Transverse colon (tissue), 4 donors: ENCODE results near the gene NCOA1. TPM values are rescaled to one million over a fixed set of nuclear protein-coding genes. Genes with fewer than 3 reads are reported as not detected.
"Not testable (repeated sequence)": the region's sequence is repeated elsewhere in the genome, so short reads cannot be mapped to it uniquely, and the experiment has no call there.

ENCODE experiments used
- DNase-seq: peaks from one replicate; pipeline ENCODE4 v3.0.0-alpha.2; 2019
- H3K27ac ChIP-seq, 4 donors: fragments of 200-600 bp; sonication (generic); 2 replicates each; pipeline ENCODE4 v1.5.1; 2016 to 2018; ENCODE audit warnings: inconsistent platforms in 4 of 4
- H3K27me3 ChIP-seq: fragments of 200-600 bp; sonication (generic); 2 replicates; pipeline ENCODE4 v1.5.1; 2017; ENCODE audit warnings: inconsistent platforms
- H3K36me3 ChIP-seq, 4 donors: fragments of 200-600 bp; sonication (generic); 2 replicates each; pipeline ENCODE4 v1.5.1; 2017 to 2019; ENCODE audit warnings: inconsistent platforms in 4 of 4
- H3K4me1 ChIP-seq, 4 donors: fragments of 200-600 bp; sonication (generic); 2 replicates each; pipeline ENCODE4 v1.5.1; 2017 to 2020; ENCODE audit warnings: inconsistent platforms in 4 of 4
- H3K4me3 ChIP-seq, 4 donors: fragments of 200-600 bp; sonication (generic); 1 replicate in 1 of 4; 2 replicates in 3 of 4; pipeline versions ENCODE4 v1.5.1 to v1.6.1; 2017 to 2019; ENCODE audit warnings: inconsistent platforms in 4 of 4
- H3K9me3 ChIP-seq, 2 donors: fragments of 200-600 bp; sonication (generic); 2 replicates each; pipeline ENCODE4 v1.5.1; 2017 to 2019; ENCODE audit warnings: inconsistent platforms in 2 of 2
- EP300 ChIP-seq: sonication (generic); formaldehyde crosslinking; IDR thresholded peaks from one replicate; pipeline ENCODE4 v1.6.1; 2017; ENCODE audit warnings: antibody characterized with exemption, low read depth
- POLR2A ChIP-seq: fragments of 450-650 bp; IDR thresholded peaks from one replicate; pipeline ENCODE4 v1.6.1; 2016; ENCODE audit warnings: antibody characterized with exemption, mild to moderate bottlenecking, moderate library complexity
- POLR2AphosphoS5 ChIP-seq, 3 donors: sonication (generic); formaldehyde crosslinking; IDR thresholded peaks; one replicate each; pipeline ENCODE4 v1.6.1; 2016; ENCODE audit warnings: antibody characterized with exemption in 3 of 3
- WGBS, 2 donors: methylation state at CpG; one replicate each; pipeline ENCODE4 v1.1.5; 2018; ENCODE audit warnings: low coverage in 1 of 2; 5-methylcytosine and 5-hydroxymethylcytosine counted together
- in situ Hi-C, 4 donors: fragments of 200-750 bp; cut with MboI; loops; one replicate each; pipeline versions ENCODE4 v1.15.0 to v1.15.1; 2017; ENCODE audit warnings: low sequenced_read_pairs in 3 of 4, low pct_ligation_motif_present in 1 of 4, low pct_unique_long_range_greater_than_20kb in 1 of 4
- intact Hi-C: fragments of 100-400 bp; cut with DNase I; formaldehyde crosslinking; loops from one replicate; pipeline ENCODE4 v1.15.1; 2023; ENCODE audit warnings: low total_unique reads
- total RNA-seq, 4 donors: library from RNA; depleted of rRNA; stranded (reverse); fragments of >200 nt; gene quantifications; one replicate each; pipeline ENCODE4 v1.1.0, GENCODE V29; 2016
- TF ChIP-seq, protein P1 (sequence below), 5 experiments: fragments of 200-600 bp in 3 of 5; fragments of 450-650 bp in 2 of 5; sonication (generic) in 3 of 5; IDR thresholded peaks; 1 replicate in 2 of 5; 2 replicates in 3 of 5; pipeline ENCODE4 v1.5.1; 2016 to 2017; ENCODE audit warnings: antibody characterized with exemption in 5 of 5, inconsistent platforms in 3 of 5, mild to moderate bottlenecking in 2 of 5, moderate library complexity in 1 of 5

NCOA1 gene
- total RNA-seq, 4 donors from 2014 or later, result 32.9 to 56.5 (median 47.9) TPM

DNA sequence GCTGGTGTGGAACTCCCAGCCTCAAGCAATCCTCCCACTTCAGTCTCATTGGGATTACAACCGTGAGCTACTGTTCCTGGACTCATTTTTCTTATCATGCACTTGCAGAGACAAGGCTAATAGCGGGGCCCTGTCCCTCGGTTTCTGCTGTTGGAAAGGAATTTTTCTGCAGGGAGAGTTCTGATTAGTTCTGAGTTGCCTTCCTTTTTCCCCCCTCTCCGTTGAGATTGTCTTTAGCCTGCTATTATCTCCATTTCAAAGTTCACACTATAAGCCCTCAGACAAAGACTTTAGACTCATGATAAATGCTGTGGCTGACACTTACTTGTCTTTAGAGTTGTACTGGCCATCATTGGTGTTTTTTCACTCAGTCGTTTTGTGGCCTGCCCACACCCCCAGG is 97.2 kb downstream of the NCOA1 start:
- H3K27ac ChIP-seq, result no peak overlapping the region
- TF ChIP-seq, protein P1, sequence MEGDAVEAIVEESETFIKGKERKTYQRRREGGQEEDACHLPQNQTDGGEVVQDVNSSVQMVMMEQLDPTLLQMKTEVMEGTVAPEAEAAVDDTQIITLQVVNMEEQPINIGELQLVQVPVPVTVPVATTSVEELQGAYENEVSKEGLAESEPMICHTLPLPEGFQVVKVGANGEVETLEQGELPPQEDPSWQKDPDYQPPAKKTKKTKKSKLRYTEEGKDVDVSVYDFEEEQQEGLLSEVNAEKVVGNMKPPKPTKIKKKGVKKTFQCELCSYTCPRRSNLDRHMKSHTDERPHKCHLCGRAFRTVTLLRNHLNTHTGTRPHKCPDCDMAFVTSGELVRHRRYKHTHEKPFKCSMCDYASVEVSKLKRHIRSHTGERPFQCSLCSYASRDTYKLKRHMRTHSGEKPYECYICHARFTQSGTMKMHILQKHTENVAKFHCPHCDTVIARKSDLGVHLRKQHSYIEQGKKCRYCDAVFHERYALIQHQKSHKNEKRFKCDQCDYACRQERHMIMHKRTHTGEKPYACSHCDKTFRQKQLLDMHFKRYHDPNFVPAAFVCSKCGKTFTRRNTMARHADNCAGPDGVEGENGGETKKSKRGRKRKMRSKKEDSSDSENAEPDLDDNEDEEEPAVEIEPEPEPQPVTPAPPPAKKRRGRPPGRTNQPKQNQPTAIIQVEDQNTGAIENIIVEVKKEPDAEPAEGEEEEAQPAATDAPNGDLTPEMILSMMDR (IDR thresholded peaks at IDR 0.05), result no peak
- TF ChIP-seq POLR2A (no peak), EP300 (no peak), POLR2AphosphoS5 (IDR thresholded peaks at IDR 0.05) (no peak)
- 61 to 92% methylated on average over 4 to 5 of the region's 5 CpGs for WGBS, 2 donors

DNA sequence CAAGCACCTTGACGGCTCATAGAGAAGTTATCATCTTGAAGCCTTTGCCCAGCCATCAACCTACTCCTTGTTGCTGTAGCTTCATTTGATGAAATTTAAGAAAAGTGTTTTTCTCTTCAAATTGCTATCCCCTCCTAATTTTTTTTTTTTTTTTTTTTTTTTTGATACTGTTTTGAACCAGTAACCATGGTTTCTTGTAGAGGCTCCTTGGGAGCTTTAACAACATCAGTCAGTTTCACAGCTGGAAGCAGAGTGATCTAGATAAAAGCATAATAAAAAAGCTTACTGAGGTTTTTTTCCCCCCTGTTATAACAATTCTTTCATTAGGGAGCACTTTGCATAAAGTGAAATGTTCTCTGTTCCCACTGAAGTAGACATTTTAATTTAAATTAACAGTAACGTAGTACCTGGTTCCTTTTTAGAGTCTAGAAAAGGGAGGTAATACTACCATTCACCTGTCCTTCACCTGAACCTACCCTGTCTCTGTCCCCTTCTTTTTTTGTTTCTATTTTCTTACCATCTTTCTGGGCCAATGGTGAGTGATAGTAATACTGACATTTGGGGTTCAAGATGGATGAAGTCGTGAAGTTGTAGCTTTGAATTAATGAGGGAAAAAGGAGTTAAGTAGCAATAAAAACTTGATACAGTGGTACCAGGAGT is 101.5 kb downstream of the NCOA1 start:
- no peak for DNase-seq
- Histone ChIP-seq H3K4me1 (peaks cover 0 to 6% (median 0%) of the 10 kb centered on the region in 4 donors), H3K4me3 (no peak overlapping the region), H3K36me3 (no peaks in the 10 kb centered on the region), H3K9me3 (no peaks in the 10 kb centered on the region), H3K27me3 (no peaks in the 10 kb centered on the region), H3K27ac (no peak overlapping the region)
- intact Hi-C loops (no loop called here), in situ Hi-C loops (no loop called here)
- WGBS, 2 donors, result 92 to 93% methylated on average over 3 of the region's 3 CpGs
- no peak for TF ChIP-seq POLR2A
- TF ChIP-seq EP300, result no peak
- TF ChIP-seq, protein P1 (IDR thresholded peaks at IDR 0.05), result no peak
- no peak for TF ChIP-seq POLR2AphosphoS5 (IDR thresholded peaks at IDR 0.05)

More for the DNA sequence above, 97.2 kb downstream of the NCOA1 start:
- DNase-seq, result no peak
- Histone ChIP-seq H3K4me1 (peaks cover 0 to 2% (median 0%) of the 10 kb centered on the region in 4 donors), H3K4me3 (no peak overlapping the region), H3K36me3 (no peaks in the 10 kb centered on the region), H3K27me3 (no peaks in the 10 kb centered on the region), H3K9me3 (no peaks in the 10 kb centered on the region)
- in situ Hi-C loops (no loop called here), intact Hi-C loops (no loop called here)

DNA sequence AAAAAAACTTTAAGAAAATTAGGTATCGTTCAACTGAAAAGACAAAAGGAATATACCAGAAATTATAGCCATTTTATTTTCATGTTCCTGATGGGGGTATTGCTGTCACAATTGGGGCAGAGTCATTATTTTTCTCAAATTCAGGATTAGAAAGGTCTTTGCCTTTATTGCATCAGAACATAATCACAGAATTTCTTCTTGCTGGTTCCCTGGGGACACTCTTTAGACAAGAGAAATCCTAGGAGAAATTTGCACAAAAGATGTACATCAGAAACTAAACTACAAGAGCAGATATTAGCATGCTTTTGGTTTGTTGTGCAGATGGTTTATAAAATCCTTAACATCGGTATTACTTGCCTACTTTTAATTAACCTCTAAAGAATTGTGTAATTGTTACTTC is 103.2 kb downstream of the NCOA1 start:
- in situ Hi-C loops (no loop called here), intact Hi-C loops (no loop called here)
- Histone ChIP-seq H3K4me3 (no peak overlapping the region), H3K4me1 (peaks cover 0 to 6% (median 0%) of the 10 kb centered on the region in 4 donors), H3K27me3 (no peaks in the 10 kb centered on the region), H3K27ac (no peak overlapping the region), H3K9me3 (no peaks in the 10 kb centered on the region), H3K36me3 (no peaks in the 10 kb centered on the region)
- no peak for TF ChIP-seq EP300
- TF ChIP-seq POLR2A, result no peak
- TF ChIP-seq POLR2AphosphoS5 (IDR thresholded peaks at IDR 0.05), result no peak
- WGBS, 2 donors, result 88 to 90% methylated on average over 2 of the region's 2 CpGs
- no peak for DNase-seq

DNA sequence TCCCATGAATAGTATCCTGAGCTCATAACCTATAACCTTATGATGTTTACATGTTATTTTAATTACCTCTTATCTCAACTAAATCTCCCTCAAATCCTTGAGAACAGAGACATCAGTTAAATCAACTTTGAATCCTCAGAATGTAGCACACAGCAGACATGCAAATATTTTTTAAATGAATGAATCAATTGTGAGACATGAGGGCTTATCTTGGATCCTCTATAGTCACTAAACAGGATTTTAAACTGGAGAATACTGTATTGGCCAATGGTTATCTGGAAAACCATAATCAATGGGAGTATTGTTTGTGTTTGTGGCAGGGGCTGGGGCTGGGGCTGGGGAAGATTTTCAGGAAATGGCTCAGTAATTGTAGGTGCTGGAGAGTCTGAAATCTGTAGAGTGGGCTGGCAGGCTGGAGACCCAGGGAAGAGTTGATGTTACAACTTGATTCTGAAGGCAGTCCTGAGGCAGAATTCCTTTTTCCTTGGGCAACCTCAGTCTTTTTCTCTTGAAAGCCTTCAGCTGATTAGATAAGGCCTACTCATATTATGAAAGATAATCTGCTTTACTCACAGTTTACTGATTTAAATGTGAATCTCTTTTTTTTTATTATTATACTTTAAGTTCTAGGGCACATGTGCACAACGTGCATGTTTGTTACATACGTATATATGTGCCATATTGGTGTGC is 106.3 kb downstream of the NCOA1 start:
- 93 to 95% methylated on average over 2 of the region's 2 CpGs for WGBS, 2 donors
- H3K36me3 ChIP-seq, result no peaks in the 10 kb centered on the region
- no peak for TF ChIP-seq POLR2AphosphoS5 (IDR thresholded peaks at IDR 0.05)
- no peak for TF ChIP-seq EP300
- TF ChIP-seq, protein P1 (IDR thresholded peaks at IDR 0.05), result no peak
- TF ChIP-seq POLR2A, result no peak
- H3K27me3 ChIP-seq, result no peaks in the 10 kb centered on the region
- DNase-seq, result no peak
- H3K4me3 ChIP-seq, result no peak overlapping the region
- peaks cover 0 to 6% (median 0%) of the 10 kb centered on the region in 4 donors for H3K4me1 ChIP-seq
- in situ Hi-C loops, result no loop called here
- intact Hi-C loops, result no loop called here
- no peaks in the 10 kb centered on the region for H3K9me3 ChIP-seq
- H3K27ac ChIP-seq, result no peak overlapping the region

DNA sequence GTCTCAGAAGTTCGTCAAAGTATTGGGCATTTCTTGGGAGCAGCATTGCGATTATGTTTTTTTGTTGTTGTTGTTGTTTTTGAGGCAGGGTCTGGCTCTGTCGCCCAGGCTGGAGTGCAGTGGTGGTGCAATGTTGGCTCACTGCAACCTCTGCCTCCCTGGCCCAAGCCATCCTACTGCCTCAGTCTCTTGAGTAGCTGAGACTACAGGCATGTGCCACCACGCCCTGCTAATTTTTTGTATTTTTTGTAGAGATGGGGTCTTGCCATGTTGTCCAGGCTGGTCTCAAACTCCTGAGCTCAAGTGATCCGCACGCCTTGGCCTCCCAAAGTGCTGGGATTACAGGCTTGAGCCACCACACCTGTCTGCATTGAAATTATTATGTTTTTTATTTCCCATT is 109.1 kb downstream of the NCOA1 start:
- in situ Hi-C loops, H3K4me3 ChIP-seq, intact Hi-C loops, H3K36me3 ChIP-seq, H3K4me1 ChIP-seq, DNase-seq, H3K9me3 ChIP-seq, H3K27me3 ChIP-seq, H3K27ac ChIP-seq: not testable (repeated sequence)
- WGBS, 2 donors, result 94 to 96% methylated on average over 3 to 6 of the region's 6 CpGs
